Measurements from ENCODE around the gene PLAU. TPM values are rescaled to one million over a fixed set of nuclear protein-coding genes. Genes with fewer than 3 reads are reported as not detected.

Gene PLAU
- total and polyA plus RNA-seq, 9 of the 15 experiments (the other 6 are each of a cell fraction or from before 2014, with no cell fraction given), result 2.1 to 16.9 (median 3.3) TPM

- TF ChIP-seq ZFPM2 (CRISPR knock-in tag; IDR thresholded peaks at IDR 0.05) (no peak), PRDM10 (IDR thresholded peaks at IDR 0.05; ENCODE audit: partially characterized antibody) (peak; percentile 62), ZNF398 (CRISPR knock-in tag; IDR thresholded peaks at IDR 0.05) (no peak), MED1 (CRISPR knock-in tag; IDR thresholded peaks at IDR 0.05; ENCODE audit: borderline replicate concordance) (no peak), AFF4 (CRISPR knock-in tag; IDR thresholded peaks at IDR 0.05) (no peak), ETS1 (conservative IDR thresholded peaks at IDR 0.05; ENCODE audit: control insufficient read depth, low read depth, low read length) (no peak), WHSC1 (IDR thresholded peaks at IDR 0.05; ENCODE audit: low read length) (no peak), SAFB2 (IDR thresholded peaks at IDR 0.05; ENCODE audit: borderline replicate concordance, low read depth, low read length, severe bottlenecking) (no peak), CREB3 (tag; conservative IDR thresholded peaks at IDR 0.05; ENCODE audit: low read depth) (no peak), ZNF766 (CRISPR knock-in tag; conservative IDR thresholded peaks at IDR 0.05) (peak; percentile 66), ZNF561 (CRISPR knock-in tag; conservative IDR thresholded peaks at IDR 0.05) (no peak)
These were observed 31.4 kb upstream of the PLAU start (continued) for GRCh38 chr10:73879296-73880173.

Data from K562 (cell line).